Measurements from ENCODE around the gene WDR45. TPM values are rescaled to one million over a fixed set of nuclear protein-coding genes. Genes with fewer than 3 reads are reported as not detected.

WDR45 gene
- total and polyA plus RNA-seq, 2 of the 13 experiments (the other 11 are each of a cell fraction or from before 2014, with no cell fraction given) = 16.4 to 65.5 TPM

DNA sequence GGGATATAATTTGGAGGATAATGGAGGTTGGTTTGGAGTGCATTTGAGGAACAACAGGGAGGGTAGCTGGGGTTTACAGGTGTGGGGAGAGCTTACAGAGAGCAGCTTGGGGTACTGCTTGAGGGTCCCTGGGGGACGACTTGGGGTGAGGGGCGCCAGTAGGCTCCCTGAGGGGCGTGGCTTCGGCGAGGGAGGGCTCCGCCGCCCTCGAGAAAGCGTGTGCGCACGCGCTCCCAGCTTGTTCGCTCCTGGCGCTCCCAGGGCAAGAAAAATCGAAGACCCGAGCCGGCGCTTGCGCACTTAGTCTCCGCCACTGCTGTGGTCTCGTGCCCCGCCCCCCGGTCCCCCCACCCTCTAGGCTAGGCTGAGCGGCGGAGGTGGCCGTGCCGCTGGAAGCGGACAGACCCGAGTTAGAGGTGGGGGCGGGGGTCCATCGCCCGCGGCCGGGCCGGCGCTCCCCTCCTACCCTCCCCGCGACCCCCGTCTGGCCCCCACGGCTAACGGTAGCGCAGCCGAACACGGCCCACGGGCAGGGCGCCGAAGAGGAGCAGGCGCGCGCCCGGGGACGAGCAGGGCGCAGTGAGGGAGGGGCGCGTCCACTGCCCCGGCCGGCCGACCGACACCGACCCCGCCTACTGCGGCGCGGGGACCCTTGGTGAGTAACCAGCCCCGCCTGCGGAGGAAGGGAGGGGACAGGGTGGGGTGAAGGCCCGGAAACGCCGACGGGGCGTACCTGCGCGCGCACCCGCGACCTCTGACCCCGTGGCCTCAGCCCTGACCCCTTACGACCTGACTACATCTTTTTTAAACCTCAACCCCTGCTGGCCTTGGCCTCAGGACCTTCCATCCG is 26.2 kb downstream of the WDR45 start (continued):
- TF ChIP-seq, protein P1, sequence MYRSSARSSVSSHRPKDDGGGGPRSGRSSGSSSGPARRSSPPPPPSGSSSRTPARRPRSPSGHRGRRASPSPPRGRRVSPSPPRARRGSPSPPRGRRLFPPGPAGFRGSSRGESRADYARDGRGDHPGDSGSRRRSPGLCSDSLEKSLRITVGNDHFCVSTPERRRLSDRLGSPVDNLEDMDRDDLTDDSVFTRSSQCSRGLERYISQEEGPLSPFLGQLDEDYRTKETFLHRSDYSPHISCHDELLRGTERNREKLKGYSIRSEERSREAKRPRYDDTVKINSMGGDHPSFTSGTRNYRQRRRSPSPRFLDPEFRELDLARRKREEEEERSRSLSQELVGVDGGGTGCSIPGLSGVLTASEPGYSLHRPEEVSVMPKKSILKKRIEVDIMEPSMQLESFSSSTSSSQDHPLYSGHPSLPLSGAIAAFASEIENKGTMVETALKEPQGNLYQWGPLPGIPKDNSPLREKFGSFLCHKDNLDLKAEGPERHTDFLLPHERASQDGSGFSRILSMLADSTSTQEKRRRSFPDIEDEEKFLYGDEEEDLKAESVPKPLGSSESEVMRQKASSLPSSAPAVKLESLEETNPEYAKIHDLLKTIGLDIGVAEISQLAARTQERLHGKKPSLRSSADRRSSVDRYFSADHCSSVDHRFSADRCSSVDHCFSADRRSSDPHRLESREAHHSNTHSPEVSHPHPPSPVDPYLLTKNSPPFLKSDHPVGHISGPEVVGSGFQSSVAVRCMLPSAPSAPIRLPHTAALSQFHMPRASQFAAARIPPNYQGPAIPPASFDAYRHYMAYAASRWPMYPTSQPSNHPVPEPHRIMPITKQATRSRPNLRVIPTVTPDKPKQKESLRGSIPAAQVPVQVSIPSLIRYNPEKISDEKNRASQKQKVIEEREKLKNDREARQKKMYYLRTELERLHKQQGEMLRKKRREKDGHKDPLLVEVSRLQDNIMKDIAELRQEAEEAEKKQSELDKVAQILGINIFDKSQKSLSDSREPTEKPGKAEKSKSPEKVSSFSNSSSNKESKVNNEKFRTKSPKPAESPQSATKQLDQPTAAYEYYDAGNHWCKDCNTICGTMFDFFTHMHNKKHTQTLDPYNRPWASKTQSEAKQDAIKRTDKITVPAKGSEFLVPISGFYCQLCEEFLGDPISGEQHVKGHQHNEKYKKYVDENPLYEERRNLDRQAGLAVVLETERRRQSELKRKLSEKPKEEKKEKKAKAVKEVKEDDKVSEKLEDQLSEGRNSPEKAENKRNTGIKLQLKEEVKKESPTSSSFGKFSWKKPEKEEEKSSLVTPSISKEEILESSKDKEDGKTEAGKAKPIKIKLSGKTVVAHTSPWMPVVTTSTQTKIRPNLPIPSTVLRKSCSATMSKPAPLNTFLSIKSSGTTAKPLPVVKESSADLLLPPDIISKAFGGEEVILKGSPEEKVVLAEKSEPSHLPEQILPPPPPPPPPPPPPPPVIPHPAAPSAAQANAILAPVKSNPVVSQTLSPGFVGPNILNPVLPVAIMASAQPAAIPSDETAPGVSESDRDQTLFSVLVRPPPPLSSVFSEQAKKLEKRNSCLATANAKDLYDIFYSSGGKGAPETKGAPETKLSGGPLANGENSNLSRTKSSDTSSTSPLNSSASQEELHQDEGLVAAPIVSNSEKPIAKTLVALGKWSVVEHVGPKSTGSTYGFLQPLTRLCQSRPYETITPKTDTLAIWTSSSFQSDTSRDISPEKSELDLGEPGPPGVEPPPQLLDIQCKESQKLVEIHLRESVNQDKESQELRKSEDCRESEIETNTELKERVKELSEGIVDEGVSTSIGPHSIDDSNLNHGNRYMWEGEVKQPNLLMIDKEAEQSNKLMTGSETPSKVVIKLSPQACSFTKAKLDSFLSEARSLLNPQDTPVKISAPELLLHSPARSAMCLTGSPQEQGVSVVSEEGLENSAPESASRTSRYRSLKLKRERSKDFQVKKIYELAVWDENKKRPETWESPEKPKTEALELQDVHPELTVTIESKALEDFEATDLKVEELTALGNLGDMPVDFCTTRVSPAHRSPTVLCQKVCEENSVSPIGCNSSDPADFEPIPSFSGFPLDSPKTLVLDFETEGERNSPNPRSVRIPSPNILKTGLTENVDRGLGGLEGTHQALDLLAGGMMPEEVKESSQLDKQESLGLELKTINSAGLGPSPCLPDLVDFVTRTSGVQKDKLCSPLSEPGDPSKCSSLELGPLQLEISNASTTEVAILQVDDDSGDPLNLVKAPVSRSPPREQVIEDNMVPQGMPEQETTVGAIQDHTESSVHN (CRISPR knock-in tag; IDR thresholded peaks at IDR 0.05) = no peak
- TF ChIP-seq RXRA (CRISPR knock-in tag; IDR thresholded peaks at IDR 0.05) (peak; percentile 60; the same call in 1 of the 2 replicates), ZNF850 (CRISPR knock-in tag; conservative IDR thresholded peaks at IDR 0.05) (no peak), LCORL (IDR thresholded peaks at IDR 0.05) (no peak), LCORL (CRISPR knock-in tag; IDR thresholded peaks at IDR 0.05) (0 out of 2 replicates have a peak, but pooled peaks have one; percentile 13), AGO1 (IDR thresholded peaks at IDR 0.05; ENCODE audit: low read depth, low read length, poor library complexity, severe bottlenecking) (no peak), SNAPC2 (CRISPR knock-in tag; IDR thresholded peaks at IDR 0.05) (no peak), MEIS2 (CRISPR knock-in tag; IDR thresholded peaks at IDR 0.05) (0 out of 2 replicates have a peak, but pooled peaks have one; percentile 23), ZNF335 (CRISPR knock-in tag; IDR thresholded peaks at IDR 0.05) (no peak), RCOR2 (CRISPR knock-in tag; IDR thresholded peaks at IDR 0.05) (no peak), CEBPB (IDR thresholded peaks at IDR 0.05; ENCODE audit: borderline replicate concordance, low read depth, low read length) (no peak), SSRP1 (CRISPR knock-in tag; IDR thresholded peaks at IDR 0.05) (no peak), FOSL2 (CRISPR knock-in tag; IDR thresholded peaks at IDR 0.05) (no peak), HDAC1 (CRISPR knock-in tag; IDR thresholded peaks at IDR 0.05) (peak; percentile 29; the same call in 1 of the 2 replicates), RORA (CRISPR knock-in tag; IDR thresholded peaks at IDR 0.05) (no peak)
- TF ChIP-seq, protein P2, sequence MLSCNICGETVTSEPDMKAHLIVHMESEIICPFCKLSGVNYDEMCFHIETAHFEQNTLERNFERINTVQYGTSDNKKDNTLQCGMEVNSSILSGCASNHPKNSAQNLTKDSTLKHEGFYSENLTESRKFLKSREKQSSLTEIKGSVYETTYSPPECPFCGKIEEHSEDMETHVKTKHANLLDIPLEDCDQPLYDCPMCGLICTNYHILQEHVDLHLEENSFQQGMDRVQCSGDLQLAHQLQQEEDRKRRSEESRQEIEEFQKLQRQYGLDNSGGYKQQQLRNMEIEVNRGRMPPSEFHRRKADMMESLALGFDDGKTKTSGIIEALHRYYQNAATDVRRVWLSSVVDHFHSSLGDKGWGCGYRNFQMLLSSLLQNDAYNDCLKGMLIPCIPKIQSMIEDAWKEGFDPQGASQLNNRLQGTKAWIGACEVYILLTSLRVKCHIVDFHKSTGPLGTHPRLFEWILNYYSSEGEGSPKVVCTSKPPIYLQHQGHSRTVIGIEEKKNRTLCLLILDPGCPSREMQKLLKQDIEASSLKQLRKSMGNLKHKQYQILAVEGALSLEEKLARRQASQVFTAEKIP (CRISPR knock-in tag; IDR thresholded peaks at IDR 0.05; ENCODE audit: borderline replicate concordance) = no peak
- TF ChIP-seq, protein P3, sequence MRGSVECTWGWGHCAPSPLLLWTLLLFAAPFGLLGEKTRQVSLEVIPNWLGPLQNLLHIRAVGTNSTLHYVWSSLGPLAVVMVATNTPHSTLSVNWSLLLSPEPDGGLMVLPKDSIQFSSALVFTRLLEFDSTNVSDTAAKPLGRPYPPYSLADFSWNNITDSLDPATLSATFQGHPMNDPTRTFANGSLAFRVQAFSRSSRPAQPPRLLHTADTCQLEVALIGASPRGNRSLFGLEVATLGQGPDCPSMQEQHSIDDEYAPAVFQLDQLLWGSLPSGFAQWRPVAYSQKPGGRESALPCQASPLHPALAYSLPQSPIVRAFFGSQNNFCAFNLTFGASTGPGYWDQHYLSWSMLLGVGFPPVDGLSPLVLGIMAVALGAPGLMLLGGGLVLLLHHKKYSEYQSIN (CRISPR knock-in tag; IDR thresholded peaks at IDR 0.05; ENCODE audit: borderline replicate concordance) = no peak
- TF ChIP-seq, protein P4, sequence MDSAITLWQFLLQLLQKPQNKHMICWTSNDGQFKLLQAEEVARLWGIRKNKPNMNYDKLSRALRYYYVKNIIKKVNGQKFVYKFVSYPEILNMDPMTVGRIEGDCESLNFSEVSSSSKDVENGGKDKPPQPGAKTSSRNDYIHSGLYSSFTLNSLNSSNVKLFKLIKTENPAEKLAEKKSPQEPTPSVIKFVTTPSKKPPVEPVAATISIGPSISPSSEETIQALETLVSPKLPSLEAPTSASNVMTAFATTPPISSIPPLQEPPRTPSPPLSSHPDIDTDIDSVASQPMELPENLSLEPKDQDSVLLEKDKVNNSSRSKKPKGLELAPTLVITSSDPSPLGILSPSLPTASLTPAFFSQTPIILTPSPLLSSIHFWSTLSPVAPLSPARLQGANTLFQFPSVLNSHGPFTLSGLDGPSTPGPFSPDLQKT (CRISPR knock-in tag; IDR thresholded peaks at IDR 0.05; ENCODE audit: borderline replicate concordance) = no peak
